Spinal cord (tissue), 10 donors: ENCODE data around the gene RGS6. TPM values are rescaled to one million over a fixed set of nuclear protein-coding genes. Genes with fewer than 3 reads are reported as not detected.

ENCODE experiments used
- DNase-seq, 6 donors: peaks; one replicate each; pipeline versions ENCODE4 v3.0.0 to v3.0.0-alpha.2; 2013 to 2015; ENCODE audit warnings: low spot score in 6 of 6, low read depth in 4 of 6
- H3K27ac ChIP-seq: one replicate; pipeline ENCODE4 v1.5.1; 2013; ENCODE audit warnings: low read depth, low read length, control low read depth
- H3K27me3 ChIP-seq: one replicate; pipeline ENCODE4 v1.6.1; 2013; ENCODE audit warnings: low read length; ENCODE audit not compliant: control insufficient read depth, insufficient read depth
- H3K36me3 ChIP-seq: one replicate; pipeline ENCODE4 v1.6.1; 2013; ENCODE audit warnings: low read length; ENCODE audit not compliant: control insufficient read depth, insufficient read depth
- H3K4me1 ChIP-seq: one replicate; pipeline ENCODE4 v1.6.1; 2013; ENCODE audit warnings: low read length; ENCODE audit not compliant: control insufficient read depth, insufficient read depth
- H3K4me3 ChIP-seq: one replicate; pipeline ENCODE4 v1.5.1; 2013; ENCODE audit warnings: low read depth, low read length, control low read depth
- H3K9me3 ChIP-seq: one replicate; pipeline ENCODE4 v1.6.1; 2013; ENCODE audit warnings: low read length; ENCODE audit not compliant: control insufficient read depth, insufficient read depth
- WGBS: methylation state at CpG from one replicate; pipeline ENCODE4 v1.1.5; 2013; ENCODE audit warnings: missing lambda C conversion rate; ENCODE audit not compliant: insufficient coverage; 5-methylcytosine and 5-hydroxymethylcytosine counted together
- polyA plus RNA-seq, 2 donors: library from polyadenylated mRNA; unstranded; fragments of 120-200 nt; gene quantifications; one replicate each; pipeline ENCODE4 v1.2.1, GENCODE V29; 2013; ENCODE audit not compliant: insufficient read length in 2 of 2
- total RNA-seq, 2 donors: library from RNA; depleted of rRNA in 1 of 2; stranded (reverse); fragments of 120-200 nt in 1 of 2; fragments of >200 nt in 1 of 2; gene quantifications; one replicate each; pipeline versions ENCODE4 v1.2.3 to v1.2.4, GENCODE V29; 2013 to 2014
- donor health status: healthy.

RGS6 gene
- total and polyA plus RNA-seq, 4 donors: 9.1 to 11.5 (median 10.3) TPM

DNA sequence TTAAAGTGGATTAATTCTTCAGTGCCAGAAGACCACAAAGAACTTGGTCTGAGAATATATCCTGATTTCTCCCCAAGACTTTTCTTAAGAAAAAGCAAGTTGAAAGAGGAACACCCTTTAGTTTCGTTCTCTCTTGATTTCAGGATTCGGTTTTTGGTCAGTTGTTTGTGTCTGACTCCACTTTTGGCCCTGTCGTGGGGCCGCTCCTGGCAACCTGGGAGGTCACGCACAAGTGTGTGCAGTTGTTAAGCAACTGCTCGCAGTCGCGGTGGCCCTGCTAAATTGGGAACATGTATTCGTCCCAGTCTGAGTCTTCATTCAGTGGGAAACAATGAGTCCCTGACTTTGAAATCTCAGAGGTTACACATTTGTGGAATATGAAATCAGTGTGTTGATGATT, 68.7 kb downstream of the RGS6 start:
- WGBS: 46% methylated on average over 9 of the region's 9 CpGs
- Histone ChIP-seq H3K27me3 (no peaks in the 10 kb centered on the region), H3K4me1 (peaks cover 2% of the 10 kb centered on the region), H3K36me3 (no peaks in the 10 kb centered on the region), H3K27ac (no peak overlapping the region), H3K4me3 (no peak overlapping the region), H3K9me3 (no peaks in the 10 kb centered on the region)
- peak in 1 of 6 donors; percentile 44 for DNase-seq

- Histone ChIP-seq H3K9me3 (no peaks in the 10 kb centered on the region), H3K36me3 (no peaks in the 10 kb centered on the region), H3K4me3 (no peak overlapping the region), H3K4me1 (peaks cover 2% of the 10 kb centered on the region), H3K27me3 (no peaks in the 10 kb centered on the region), H3K27ac (no peak overlapping the region)
- DNase-seq: peak in 2 of 6 donors; percentile 14 to 75
- WGBS: no CpG with 5 or more reads among the region's 3 CpGs
Measured at GRCh38 chr14:72002731-72003130, 70.5 kb downstream of the RGS6 start.

GRCh38 chr14:72008666-72009065, 76.4 kb downstream of the RGS6 start:
- no peaks in the 10 kb centered on the region for H3K36me3 ChIP-seq
- no peaks in the 10 kb centered on the region for H3K27me3 ChIP-seq
- no peaks in the 10 kb centered on the region for H3K9me3 ChIP-seq
- H3K4me3 ChIP-seq: no peak overlapping the region
- H3K4me1 ChIP-seq: no peaks in the 10 kb centered on the region
- DNase-seq: no peak
- H3K27ac ChIP-seq: no peak overlapping the region

DNA sequence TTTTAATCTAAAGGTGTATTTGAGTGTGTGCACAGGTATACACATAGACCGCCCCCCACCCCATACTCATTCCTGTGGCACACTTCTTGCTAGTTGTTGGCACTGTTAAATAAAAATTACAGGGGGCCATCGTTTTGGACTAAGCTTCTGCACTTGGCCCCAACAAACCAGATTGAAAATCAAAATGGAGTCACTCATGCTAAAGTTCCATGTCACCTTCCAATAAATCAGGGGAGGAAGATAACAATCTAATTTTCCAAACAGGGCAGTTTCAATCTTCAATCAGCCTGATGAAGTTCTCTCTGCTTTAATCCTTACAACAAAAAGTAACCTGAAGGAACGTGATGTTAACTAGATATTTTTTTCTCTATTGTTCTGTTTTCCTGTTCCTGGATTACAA, 78.2 kb downstream of the RGS6 start:
- DNase-seq: no peak
- Histone ChIP-seq H3K9me3 (no peaks in the 10 kb centered on the region), H3K27ac (no peak overlapping the region), H3K27me3 (no peaks in the 10 kb centered on the region), H3K36me3 (no peaks in the 10 kb centered on the region), H3K4me3 (no peak overlapping the region), H3K4me1 (no peaks in the 10 kb centered on the region)
- WGBS: 100% methylated on average over 1 of the region's 3 CpGs

DNA sequence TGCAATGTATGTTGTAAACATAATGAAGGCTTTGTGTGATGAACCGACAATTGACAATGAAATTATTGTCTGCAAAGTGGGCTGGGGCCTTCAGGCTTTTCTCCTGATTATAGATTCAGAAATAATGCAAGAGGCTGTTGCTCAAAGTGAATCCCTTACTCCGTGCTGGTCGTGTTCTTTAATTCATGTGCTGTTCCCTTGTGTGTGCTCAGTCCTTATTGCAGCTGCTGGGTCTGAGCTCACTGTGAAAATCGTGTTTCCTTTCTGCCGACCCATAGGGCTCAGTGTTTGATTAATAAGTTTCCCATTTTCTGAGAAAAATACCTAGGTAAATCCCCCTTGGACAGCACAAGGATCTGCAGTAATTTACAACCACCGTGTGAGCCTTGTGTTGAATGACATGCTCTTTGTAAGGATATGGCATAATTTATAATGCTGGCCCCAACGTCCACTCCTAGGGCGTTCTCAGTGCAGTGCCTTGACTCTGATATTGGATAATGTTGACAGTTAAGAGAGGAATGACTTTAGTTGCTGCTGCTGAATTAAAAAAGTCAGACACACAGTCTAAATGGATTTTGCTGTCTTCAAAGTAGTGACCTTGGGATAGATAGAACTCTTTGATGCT, 81.6 kb downstream of the RGS6 start:
- Histone ChIP-seq H3K4me1 (no peaks in the 10 kb centered on the region), H3K27ac (peak overlapping the region; percentile 44), H3K36me3 (no peaks in the 10 kb centered on the region), H3K9me3 (no peaks in the 10 kb centered on the region), H3K27me3 (no peaks in the 10 kb centered on the region), H3K4me3 (no peak overlapping the region)
- DNase-seq: peak in 3 of 6 donors; percentile 4 to 76 (median 53)
- WGBS: 17% methylated on average over 5 of the region's 8 CpGs

GRCh38 chr14:72014486-72014885, 82.3 kb downstream of the RGS6 start:
- H3K4me1 ChIP-seq: no peaks in the 10 kb centered on the region
- no peak for DNase-seq
- WGBS: no CpG with 5 or more reads among the region's 5 CpGs
- peak overlapping the region; percentile 44 for H3K27ac ChIP-seq
- H3K9me3 ChIP-seq: no peaks in the 10 kb centered on the region
- H3K27me3 ChIP-seq: no peaks in the 10 kb centered on the region
- no peak overlapping the region for H3K4me3 ChIP-seq
- H3K36me3 ChIP-seq: no peaks in the 10 kb centered on the region

DNA sequence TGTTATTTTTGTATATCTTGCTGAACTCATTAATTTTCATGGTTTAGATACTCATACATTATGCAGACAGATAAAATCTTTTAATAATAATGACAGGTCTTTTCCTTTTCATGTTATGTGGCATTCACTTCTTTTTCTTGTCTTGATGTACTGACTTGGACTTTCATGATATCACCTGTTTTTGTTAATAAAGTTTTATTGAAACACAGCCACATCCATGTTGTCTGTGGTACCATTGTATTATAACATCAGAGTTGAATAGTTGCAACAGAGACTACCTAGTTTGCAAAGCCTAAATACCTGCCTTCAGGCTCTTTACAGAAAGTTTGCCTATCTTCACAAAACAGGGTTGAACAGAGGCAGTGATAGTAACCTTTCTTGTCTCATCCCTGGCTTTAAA, 85.1 kb downstream of the RGS6 start:
- no peaks in the 10 kb centered on the region for H3K9me3 ChIP-seq
- no peak overlapping the region for H3K27ac ChIP-seq
- no peak for DNase-seq
- H3K36me3 ChIP-seq: no peaks in the 10 kb centered on the region
- H3K4me3 ChIP-seq: no peak overlapping the region
- no peaks in the 10 kb centered on the region for H3K4me1 ChIP-seq
- no peaks in the 10 kb centered on the region for H3K27me3 ChIP-seq

DNA sequence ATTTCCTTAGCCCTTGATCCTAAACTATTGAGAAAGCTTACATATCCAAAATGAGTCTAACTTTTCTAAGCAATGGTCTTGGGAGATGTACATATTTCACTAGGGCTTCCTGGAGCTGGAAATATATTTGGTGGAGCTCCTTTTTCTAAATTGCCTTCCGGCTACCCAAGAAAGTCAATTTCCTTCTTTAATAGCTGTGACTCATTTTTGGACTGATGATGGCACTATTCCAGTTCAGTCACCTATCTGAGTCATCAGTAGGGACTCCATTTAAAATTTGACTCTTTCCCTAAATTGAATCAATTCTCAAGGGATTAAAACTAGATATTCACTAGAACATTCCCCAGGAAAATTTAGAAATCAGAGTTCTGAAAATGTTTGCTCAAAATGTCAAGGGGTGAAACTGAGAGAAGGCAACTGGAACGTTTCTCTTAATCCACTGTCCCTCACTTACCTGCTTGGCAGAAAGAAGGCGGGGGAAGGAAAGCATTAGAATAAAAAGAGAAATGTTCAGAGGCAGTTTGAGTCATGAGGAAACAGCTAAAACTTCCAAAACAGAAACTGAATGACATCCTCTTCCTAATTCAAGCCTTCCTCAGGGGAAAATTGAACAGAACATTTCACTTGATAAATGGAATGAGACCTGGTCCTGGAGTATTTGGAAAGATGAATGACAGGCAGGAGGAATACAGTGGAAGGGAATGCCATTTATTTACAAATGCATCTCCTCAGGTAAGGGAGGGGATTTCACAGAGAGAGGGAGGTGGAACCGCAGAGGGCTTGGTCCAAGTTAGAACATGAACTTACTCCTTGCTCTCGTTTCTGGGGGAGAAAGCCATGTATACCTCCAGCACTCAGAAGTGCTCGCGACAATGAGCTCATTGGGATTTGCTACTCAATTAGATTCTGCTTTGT, 91.2 kb downstream of the RGS6 start:
- Histone ChIP-seq H3K27ac (no peak overlapping the region), H3K36me3 (no peaks in the 10 kb centered on the region), H3K27me3 (no peaks in the 10 kb centered on the region), H3K4me1 (no peaks in the 10 kb centered on the region), H3K4me3 (no peak overlapping the region), H3K9me3 (no peaks in the 10 kb centered on the region)
- 70% methylated on average over 2 of the region's 7 CpGs for WGBS
- no peak for DNase-seq

DNA sequence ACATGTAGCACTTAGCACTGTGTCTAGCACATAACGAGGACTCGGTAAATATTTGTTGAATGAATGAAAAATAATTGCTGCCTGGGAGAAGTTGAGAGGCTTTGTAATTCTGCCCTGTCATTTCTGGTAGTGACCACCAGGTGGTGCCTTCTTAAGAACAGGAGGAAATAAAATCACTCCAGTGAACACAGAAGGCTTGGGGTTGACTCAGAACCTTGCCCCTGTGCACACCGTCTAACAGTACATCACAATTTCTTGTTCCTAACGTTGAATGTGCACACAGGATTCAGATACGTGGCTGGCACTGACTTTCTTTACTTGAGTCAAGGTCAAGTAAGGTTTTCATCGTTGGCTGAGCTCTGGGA, 91.8 kb downstream of the RGS6 start:
- peak in 2 of 6 donors; percentile 28 to 34 for DNase-seq
- no peaks in the 10 kb centered on the region for H3K9me3 ChIP-seq
- no peak overlapping the region for H3K27ac ChIP-seq
- 49% methylated on average over 4 of the region's 6 CpGs for WGBS
- no peaks in the 10 kb centered on the region for H3K36me3 ChIP-seq
- no peaks in the 10 kb centered on the region for H3K27me3 ChIP-seq
- H3K4me3 ChIP-seq: no peak overlapping the region
- H3K4me1 ChIP-seq: no peaks in the 10 kb centered on the region

DNA sequence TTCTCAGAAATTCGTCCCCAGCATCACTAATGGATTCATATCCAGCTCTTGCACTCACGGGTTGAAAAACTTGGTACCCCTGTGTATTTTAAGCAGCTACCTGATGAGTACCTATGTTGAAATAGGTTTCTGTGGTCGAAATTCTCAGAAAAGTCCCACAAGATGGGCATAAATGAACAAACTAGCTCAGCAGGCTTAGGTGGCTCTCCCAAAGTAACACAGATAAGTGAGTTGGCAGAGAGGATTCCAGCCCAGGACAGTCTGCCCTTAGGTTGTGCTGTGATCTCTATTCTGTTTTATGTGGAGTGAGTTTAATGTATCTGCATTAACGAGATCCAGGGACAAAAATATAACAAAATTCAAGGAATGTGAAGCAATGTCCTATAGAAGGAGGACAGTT, 92.3 kb downstream of the RGS6 start:
- Histone ChIP-seq H3K4me1 (no peaks in the 10 kb centered on the region), H3K27ac (no peak overlapping the region), H3K27me3 (no peaks in the 10 kb centered on the region), H3K36me3 (no peaks in the 10 kb centered on the region), H3K4me3 (no peak overlapping the region), H3K9me3 (no peaks in the 10 kb centered on the region)
- DNase-seq: no peak
- 86% methylated on average over 1 of the region's 4 CpGs for WGBS
